Hypothalamus (tissue), 51 donors: ENCODE data around the gene RTL5.

Source experiments
- DNase-seq, 51 donors: peaks; one replicate each; lab custom pipeline; 2025; lab: John Stamatoyannopoulos, UW

The RTL5 gene

GRCh38 chrX:72079607-72080006, 52.1 kb downstream of the RTL5 start:
- no peak for DNase-seq

- DNase-seq, result no peak
These were observed 53.3 kb downstream of the RTL5 start for GRCh38 chrX:72078411-72078810.
